Mesendoderm (in vitro differentiated cells): ENCODE measurements around the gene GSTM3.
A peak's percentile ranks its signal among the peaks of the same experiment; 100 is the strongest.

Source experiments
- DNase-seq: peaks from one replicate; pipeline ENCODE4 v3.0.0; 2013
- H2AK5ac ChIP-seq: 2 replicates; pipeline ENCODE4 v1.6.1; 2013; ENCODE audit warnings: low read length, inconsistent platforms
- H2BK120ac ChIP-seq: 2 replicates; pipeline ENCODE4 v1.6.1; 2013; ENCODE audit warnings: low read depth, mild to moderate bottlenecking, low read length, moderate library complexity, mixed read lengths
- H2BK15ac ChIP-seq: replicated peaks from 2 replicates; pipeline ENCODE4 v1.6.1; 2013; ENCODE audit warnings: low read depth, mild to moderate bottlenecking, moderate library complexity
- H2BK5ac ChIP-seq: 2 replicates; pipeline ENCODE4 v1.6.1; 2013; ENCODE audit warnings: low read length, inconsistent platforms
- H3K18ac ChIP-seq: 2 replicates; pipeline ENCODE4 v1.6.1; 2013; ENCODE audit warnings: mild to moderate bottlenecking, low read length, mixed read lengths
- H3K23ac ChIP-seq: one replicate; pipeline ENCODE4 v1.6.1; 2013; ENCODE audit warnings: low read length
- H3K27ac ChIP-seq: 2 replicates; pipeline ENCODE4 v1.5.1; 2013; ENCODE audit warnings: low read depth, mild to moderate bottlenecking, inconsistent platforms, low read length, moderate library complexity
- H3K27me3 ChIP-seq: 2 replicates; pipeline ENCODE4 v1.6.1; 2013; ENCODE audit warnings: low read length, control low read depth, mild to moderate bottlenecking, inconsistent platforms; ENCODE audit not compliant: insufficient read depth, poor library complexity
- H3K36me3 ChIP-seq: 2 replicates; pipeline ENCODE4 v1.6.1; 2013; ENCODE audit warnings: low read length, inconsistent platforms; ENCODE audit not compliant: control insufficient read depth, insufficient read depth
- H3K4ac ChIP-seq: one replicate; pipeline ENCODE4 v1.6.1; 2013; ENCODE audit warnings: low read depth, mild to moderate bottlenecking, low read length, moderate library complexity
- H3K4me1 ChIP-seq: 2 replicates; pipeline ENCODE4 v1.6.1; 2013; ENCODE audit warnings: low read depth, low read length, inconsistent platforms; ENCODE audit not compliant: control insufficient read depth
- H3K4me2 ChIP-seq: 2 replicates; pipeline ENCODE4 v1.6.1; 2013; ENCODE audit warnings: low read length
- H3K4me3 ChIP-seq: 2 replicates; pipeline ENCODE4 v1.5.1; 2013; ENCODE audit warnings: mild to moderate bottlenecking, low read length
- H3K56ac ChIP-seq: one replicate; pipeline ENCODE4 v1.6.1; 2013; ENCODE audit warnings: low read length
- H3K79me1 ChIP-seq: 2 replicates; pipeline ENCODE4 v1.6.1; 2013; ENCODE audit warnings: low read length, inconsistent platforms
- H3K79me2 ChIP-seq: 2 replicates; pipeline ENCODE4 v1.6.1; 2013; ENCODE audit warnings: mild to moderate bottlenecking, low read length; ENCODE audit not compliant: control insufficient read depth, insufficient read depth
- H3K9ac ChIP-seq: 2 replicates; pipeline ENCODE4 v1.6.1; 2013; ENCODE audit warnings: low read length, inconsistent platforms
- H4K5ac ChIP-seq: one replicate; pipeline ENCODE4 v1.6.1; 2013; ENCODE audit warnings: low read length
- H4K8ac ChIP-seq: one replicate; pipeline ENCODE4 v1.6.1; 2013; ENCODE audit warnings: low read depth, mild to moderate bottlenecking, control low read depth, low read length, moderate library complexity
- WGBS: extraction: QIAGEN DNeasy Blood & Tissue Kit; methylation state at CpG from one replicate; pipeline ENCODE4 v1.1.7; 2013; ENCODE audit warnings: low lambda C conversion rate, missing lambda C conversion rate; ENCODE audit not compliant: insufficient coverage; ENCODE audit errors: extremely low coverage; 5-methylcytosine and 5-hydroxymethylcytosine counted together

GSTM3 gene

GRCh38 chr1:109722908-109723691 is 17.7 kb downstream of the GSTM3 start:
- H3K18ac ChIP-seq, result no peak overlapping the region
- H2BK15ac ChIP-seq, result no peak overlapping the region
- no CpG with 5 or more reads among the region's 7 CpGs for WGBS
- no peak overlapping the region for H2BK120ac ChIP-seq
- no peaks in the 10 kb centered on the region for H3K79me1 ChIP-seq
- H4K8ac ChIP-seq, result no peak overlapping the region
- H3K27me3 ChIP-seq, result no peaks in the 10 kb centered on the region
- no peak for DNase-seq
- no peak overlapping the region for H3K4ac ChIP-seq
- no peak overlapping the region for H2BK5ac ChIP-seq
- H3K23ac ChIP-seq, result no peak overlapping the region
- no peaks in the 10 kb centered on the region for H3K79me2 ChIP-seq
- H3K36me3 ChIP-seq, result no peaks in the 10 kb centered on the region
- no peak overlapping the region for H3K27ac ChIP-seq
- H3K9ac ChIP-seq, result no peak overlapping the region
- H3K4me1 ChIP-seq, result no peaks in the 10 kb centered on the region
- H2AK5ac ChIP-seq, result no peak overlapping the region
- H3K4me2 ChIP-seq, result no peak overlapping the region
- no peak overlapping the region for H3K56ac ChIP-seq
- no peak overlapping the region for H4K5ac ChIP-seq
- no peak overlapping the region for H3K4me3 ChIP-seq

GRCh38 chr1:109721971-109722370 is 18.9 kb downstream of the GSTM3 start:
- Histone ChIP-seq H2BK15ac (no peak overlapping the region), H3K4me3 (no peak overlapping the region), H3K27me3 (no peaks in the 10 kb centered on the region), H4K8ac (no peak overlapping the region), H3K4ac (no peak overlapping the region), H4K5ac (no peak overlapping the region), H2BK5ac (no peak overlapping the region), H3K4me1 (no peaks in the 10 kb centered on the region), H3K18ac (no peak overlapping the region), H3K4me2 (no peak overlapping the region), H2AK5ac (no peak overlapping the region), H3K36me3 (no peaks in the 10 kb centered on the region), H3K27ac (no peak overlapping the region), H3K79me2 (no peaks in the 10 kb centered on the region), H3K79me1 (no peaks in the 10 kb centered on the region), H3K9ac (no peak overlapping the region), H3K56ac (no peak overlapping the region), H2BK120ac (no peak overlapping the region), H3K23ac (no peak overlapping the region)
- no peak for DNase-seq
- WGBS, result no CpG with 5 or more reads among the region's 1 CpG

GRCh38 chr1:109721042-109721441 is 19.8 kb downstream of the GSTM3 start:
- no CpG with 5 or more reads among the region's 5 CpGs for WGBS
- no peak overlapping the region for H3K27ac ChIP-seq

GRCh38 chr1:109719337-109719837 is 21.5 kb downstream of the GSTM3 start:
- Histone ChIP-seq H3K18ac (no peak overlapping the region), H3K9ac (no peak overlapping the region), H3K79me2 (no peaks in the 10 kb centered on the region), H3K23ac (no peak overlapping the region), H2BK120ac (no peak overlapping the region), H3K79me1 (no peaks in the 10 kb centered on the region), H3K4me3 (no peak overlapping the region), H2BK5ac (no peak overlapping the region), H2AK5ac (no peak overlapping the region), H3K4me1 (no peaks in the 10 kb centered on the region), H3K4me2 (no peak overlapping the region), H3K27ac (no peak overlapping the region), H3K4ac (no peak overlapping the region), H3K36me3 (no peaks in the 10 kb centered on the region), H3K56ac (no peak overlapping the region), H2BK15ac (no peak overlapping the region), H3K27me3 (no peaks in the 10 kb centered on the region), H4K8ac (no peak overlapping the region), H4K5ac (no peak overlapping the region)
- no CpG with 5 or more reads among the region's 5 CpGs for WGBS
- DNase-seq, result no peak

More at GRCh38 chr1:109721042-109721441, 19.8 kb downstream of the GSTM3 start:
- H4K5ac ChIP-seq, result no peak overlapping the region
- no peaks in the 10 kb centered on the region for H3K79me2 ChIP-seq
- H3K36me3 ChIP-seq, result no peaks in the 10 kb centered on the region
- no peak overlapping the region for H3K4ac ChIP-seq
- H2AK5ac ChIP-seq, result no peak overlapping the region
- no peaks in the 10 kb centered on the region for H3K4me1 ChIP-seq
- no peak overlapping the region for H3K56ac ChIP-seq
- H4K8ac ChIP-seq, result no peak overlapping the region
- no peak overlapping the region for H3K18ac ChIP-seq
- H3K9ac ChIP-seq, result no peak overlapping the region
- H3K79me1 ChIP-seq, result no peaks in the 10 kb centered on the region
- DNase-seq, result no peak
- H2BK5ac ChIP-seq, result no peak overlapping the region
- no peak overlapping the region for H3K4me2 ChIP-seq
- H3K27me3 ChIP-seq, result no peaks in the 10 kb centered on the region
- no peak overlapping the region for H2BK15ac ChIP-seq
- H2BK120ac ChIP-seq, result no peak overlapping the region
- H3K4me3 ChIP-seq, result no peak overlapping the region
- no peak overlapping the region for H3K23ac ChIP-seq

GRCh38 chr1:109718495-109718894 is 22.3 kb downstream of the GSTM3 start:
- Histone ChIP-seq H3K4ac (no peak overlapping the region), H2BK5ac (no peak overlapping the region), H3K4me1 (no peaks in the 10 kb centered on the region), H3K27me3 (no peaks in the 10 kb centered on the region), H2AK5ac (no peak overlapping the region), H2BK120ac (no peak overlapping the region), H4K5ac (no peak overlapping the region), H3K23ac (no peak overlapping the region), H4K8ac (no peak overlapping the region), H3K27ac (no peak overlapping the region), H3K56ac (no peak overlapping the region), H3K9ac (no peak overlapping the region), H3K79me1 (no peaks in the 10 kb centered on the region), H3K18ac (no peak overlapping the region), H3K79me2 (no peaks in the 10 kb centered on the region), H3K36me3 (no peaks in the 10 kb centered on the region), H2BK15ac (no peak overlapping the region), H3K4me2 (no peak overlapping the region), H3K4me3 (no peak overlapping the region)
- no CpG with 5 or more reads among the region's 2 CpGs for whole genome bisulfite sequencing
- peak; percentile 69 for DNase-seq

GRCh38 chr1:109717729-109718128 is 23.1 kb downstream of the GSTM3 start:
- H3K4me2 ChIP-seq, result no peak overlapping the region
- no peaks in the 10 kb centered on the region for H3K79me2 ChIP-seq
- WGBS, result no CpG with 5 or more reads among the region's 5 CpGs
- H3K4me1 ChIP-seq, result no peaks in the 10 kb centered on the region
- H3K36me3 ChIP-seq, result no peaks in the 10 kb centered on the region
- H3K23ac ChIP-seq, result no peak overlapping the region
- H2BK5ac ChIP-seq, result no peak overlapping the region
- no peaks in the 10 kb centered on the region for H3K79me1 ChIP-seq
- H3K4ac ChIP-seq, result no peak overlapping the region
- no peak overlapping the region for H4K5ac ChIP-seq
- H2BK15ac ChIP-seq, result no peak overlapping the region
- H3K9ac ChIP-seq, result no peak overlapping the region
- no peak overlapping the region for H4K8ac ChIP-seq
- H2AK5ac ChIP-seq, result no peak overlapping the region
- no peaks in the 10 kb centered on the region for H3K27me3 ChIP-seq
- H3K4me3 ChIP-seq, result no peak overlapping the region
- no peak overlapping the region for H3K56ac ChIP-seq
- DNase-seq, result no peak
- no peak overlapping the region for H3K27ac ChIP-seq
- H2BK120ac ChIP-seq, result no peak overlapping the region
- no peak overlapping the region for H3K18ac ChIP-seq
